ENCODE data around the gene PLXNB1. TPM values are rescaled to one million over a fixed set of nuclear protein-coding genes. Genes with fewer than 3 reads are reported as not detected.

Gene PLXNB1
- total and polyA plus RNA-seq, 2 experiments from 2014 or later, result 49.0 to 144 TPM

DNA sequence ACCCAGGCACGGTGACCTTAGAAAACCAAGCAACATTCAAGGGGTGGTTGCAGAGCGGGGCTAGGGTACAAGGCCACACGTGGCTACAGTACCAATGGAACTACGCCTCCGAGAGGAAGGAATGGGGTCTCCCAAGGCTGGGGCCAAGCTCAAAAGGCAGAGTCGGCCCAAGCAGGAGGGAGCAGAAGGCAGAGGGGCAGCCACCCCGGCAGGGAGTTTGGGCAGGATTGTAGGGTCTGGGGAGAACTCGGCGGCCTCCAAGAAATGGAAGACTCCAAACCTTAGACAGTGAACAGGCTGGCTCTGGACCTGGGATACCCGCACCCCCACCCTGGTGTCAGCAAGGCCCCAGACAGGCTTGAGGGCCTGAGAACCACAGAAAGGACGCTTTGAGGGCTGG is 45.3 kb upstream of the PLXNB1 start:
- peak overlapping the region; percentile 94 for H3K27ac ChIP-seq (ENCODE audit: low read depth)
- ATAC-seq, result peak; percentile 20
- H2AFZ ChIP-seq, result 0 out of 2 replicates have a peak overlapping the region, but pooled peaks have one; percentile 47
- H3K27ac Mint-ChIP-seq, result peak overlapping the region; percentile 95
- peaks cover 10% of the 10 kb centered on the region; the same call in 1 of the 2 replicates for H3F3A ChIP-seq (replicated peaks; ENCODE audit: low read depth)
- H3K4me3 Mint-ChIP-seq, result peak overlapping the region; percentile 47; the same call in 2 of the 3 replicates
- peaks cover 4% of the 10 kb centered on the region for H3K9me3 Mint-ChIP-seq
- DNase-seq (ENCODE audit: low spot score), result peak; percentile 70
- peaks cover 24% of the 10 kb centered on the region for H3K79me2 ChIP-seq (replicated peaks; ENCODE audit: insufficient read depth)
- H3K27me3 Mint-ChIP-seq (ENCODE audit: insufficient read depth, low read depth, poor library complexity), result peaks cover 25% of the 10 kb centered on the region
- TF ChIP-seq CTCF (conservative IDR thresholded peaks at IDR 0.05; ENCODE audit: low read depth in 2 of 2), result peak; percentile 32 to 54; a peak in 2 of 4 replicates
- no peak for TF ChIP-seq ZNF114 (CRISPR knock-in tag; IDR thresholded peaks at IDR 0.05)
- H3K4me1 Mint-ChIP-seq, result peaks cover 37% of the 10 kb centered on the region
- no peaks in the 10 kb centered on the region for H3K9me2 ChIP-seq (ENCODE audit: insufficient read depth)
- peak overlapping the region; percentile 32 for H3K4me3 ChIP-seq
- H3K27me3 ChIP-seq (ENCODE audit: insufficient read depth), result no peaks in the 10 kb centered on the region
- H3K4me2 ChIP-seq, result peak overlapping the region; percentile 66
- H3K36me3 Mint-ChIP-seq (ENCODE audit: low read depth), result peaks cover 12% of the 10 kb centered on the region
- H3K4me1 ChIP-seq (ENCODE audit: insufficient read depth), result peaks cover 26% of the 10 kb centered on the region
- no peaks in the 10 kb centered on the region; the same call in 1 of the 2 replicates for H3K36me3 ChIP-seq (ENCODE audit: insufficient read depth)
- no peaks in the 10 kb centered on the region for H4K20me1 ChIP-seq (replicated peaks; ENCODE audit: insufficient read depth)

DNA sequence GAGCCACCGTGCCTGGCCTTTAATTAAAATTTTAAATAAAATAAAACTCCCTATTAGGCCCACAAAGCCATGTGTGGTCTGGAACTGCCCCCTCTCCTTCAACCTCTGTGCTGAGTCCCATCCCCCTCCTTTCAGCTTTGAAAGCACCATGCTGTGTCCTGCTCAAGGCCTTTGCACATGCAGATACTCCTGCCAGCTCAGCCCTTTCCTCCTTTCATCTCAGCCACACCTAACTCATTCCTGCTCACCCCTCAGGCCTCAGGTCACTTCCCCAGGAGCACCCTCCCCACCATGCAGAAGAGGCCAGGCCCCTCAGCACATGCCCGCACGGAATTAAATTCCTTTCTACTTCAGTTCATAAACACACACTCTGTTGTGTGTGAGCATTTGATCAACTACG is 44.7 kb upstream of the PLXNB1 start:
- Histone ChIP-seq H3K79me2 (replicated peaks; ENCODE audit: insufficient read depth) (peaks cover 24% of the 10 kb centered on the region), H3F3A (replicated peaks; ENCODE audit: low read depth) (peaks cover 10% of the 10 kb centered on the region; the same call in 1 of the 2 replicates), H4K20me1 (replicated peaks; ENCODE audit: insufficient read depth) (no peaks in the 10 kb centered on the region), H3K4me1 (ENCODE audit: insufficient read depth) (peaks cover 26% of the 10 kb centered on the region), H2AFZ (no peak overlapping the region), H3K27ac (ENCODE audit: low read depth) (peak overlapping the region; percentile 98), H3K4me2 (peak overlapping the region; percentile 66), H3K9me2 (ENCODE audit: insufficient read depth) (no peaks in the 10 kb centered on the region), H3K4me3 (peak overlapping the region; percentile 32), H3K36me3 (ENCODE audit: insufficient read depth) (no peaks in the 10 kb centered on the region; the same call in 1 of the 2 replicates), H3K27me3 (ENCODE audit: insufficient read depth) (no peaks in the 10 kb centered on the region)
- DNase-seq (ENCODE audit: low spot score) (peak; percentile 98), ATAC-seq (peak; percentile 79)
- Mint-ChIP-seq H3K4me1 (peaks cover 41% of the 10 kb centered on the region), H3K27me3 (ENCODE audit: insufficient read depth, low read depth, poor library complexity) (peaks cover 25% of the 10 kb centered on the region), H3K36me3 (ENCODE audit: low read depth) (peaks cover 13% of the 10 kb centered on the region), H3K27ac (peak overlapping the region; percentile 95), H3K4me3 (peak overlapping the region; percentile 47), H3K9me3 (peaks cover 4% of the 10 kb centered on the region)
- TF ChIP-seq POLR2AphosphoS5 (IDR thresholded peaks at IDR 0.05; ENCODE audit: low read depth), result peak; percentile 57
- TF ChIP-seq ZNF462 (CRISPR knock-in tag; IDR thresholded peaks at IDR 0.05), result 0 out of 2 replicates have a peak, but pooled peaks have one; percentile 29
- TF ChIP-seq ZNF331 (CRISPR knock-in tag; IDR thresholded peaks at IDR 0.05; ENCODE audit: low read depth), result peak; percentile 8; the same call in 1 of the 2 replicates
- peak; percentile 83 for TF ChIP-seq NANOG (IDR thresholded peaks at IDR 0.05; ENCODE audit: borderline replicate concordance)
- TF ChIP-seq JUNB (IDR thresholded peaks at IDR 0.05; ENCODE audit: unreplicated experiment), result no peak
- no peak for TF ChIP-seq STAT1 (IDR thresholded peaks at IDR 0.05; ENCODE audit: unreplicated experiment)
- TF ChIP-seq ZNF114 (CRISPR knock-in tag; IDR thresholded peaks at IDR 0.05), result no peak
- no peak for TF ChIP-seq EZH2phosphoT487 (IDR thresholded peaks at IDR 0.05; ENCODE audit: unreplicated experiment)
- TF ChIP-seq, protein P1, sequence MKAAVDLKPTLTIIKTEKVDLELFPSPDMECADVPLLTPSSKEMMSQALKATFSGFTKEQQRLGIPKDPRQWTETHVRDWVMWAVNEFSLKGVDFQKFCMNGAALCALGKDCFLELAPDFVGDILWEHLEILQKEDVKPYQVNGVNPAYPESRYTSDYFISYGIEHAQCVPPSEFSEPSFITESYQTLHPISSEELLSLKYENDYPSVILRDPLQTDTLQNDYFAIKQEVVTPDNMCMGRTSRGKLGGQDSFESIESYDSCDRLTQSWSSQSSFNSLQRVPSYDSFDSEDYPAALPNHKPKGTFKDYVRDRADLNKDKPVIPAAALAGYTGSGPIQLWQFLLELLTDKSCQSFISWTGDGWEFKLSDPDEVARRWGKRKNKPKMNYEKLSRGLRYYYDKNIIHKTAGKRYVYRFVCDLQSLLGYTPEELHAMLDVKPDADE (IDR thresholded peaks at IDR 0.05), result 0 out of 2 replicates have a peak, but pooled peaks have one; percentile 12

Data from GM23338 (cell line).